H1 (cell line): ENCODE measurements around the gene SSC5D. TPM values are rescaled to one million over a fixed set of nuclear protein-coding genes. Genes with fewer than 3 reads are reported as not detected.

ENCODE experiments used
- CTCF ChIA-PET: fragments of 300-600 bp; sonication (Branson Sonifier 250); formaldehyde crosslinking; loops from one replicate; lab custom pipeline; 2021; ENCODE audit not compliant: partially characterized antibody; lab: Charles Lee
- POLR2A ChIA-PET: fragments of 300-600 bp; sonication (Branson Sonifier 250); formaldehyde crosslinking; loops from one replicate; lab custom pipeline; 2021; ENCODE audit warnings: inconsistent platforms; ENCODE audit not compliant: partially characterized antibody; lab: Charles Lee
- DNase-seq, 2 experiments: peaks; one replicate each; pipeline versions ENCODE4 v3.0.0 to v3.0.0-alpha.2; 2010 to 2022; ENCODE audit warnings: low spot score in 2 of 2, low read depth in 1 of 2, mixed read lengths in 1 of 2
- FAIRE-seq: peaks from 2 replicates; lab custom pipeline; 2011; peaks lifted over from hg19 to GRCh38; lab: Jason Lieb, UNC
- H2AFZ ChIP-seq: 2 replicates; pipeline ENCODE4 v1.8.1; 2012; ENCODE audit warnings: low read length, inconsistent platforms
- H2AK5ac ChIP-seq: 2 replicates; pipeline ENCODE4 v1.6.1; 2013; ENCODE audit warnings: low read depth, low read length
- H2BK120ac ChIP-seq: replicated peaks from 2 replicates; pipeline ENCODE3; 2013; ENCODE audit warnings: low read depth, low read length, inconsistent platforms
- H2BK12ac ChIP-seq: 2 replicates; pipeline ENCODE4 v1.6.1; 2013; ENCODE audit warnings: low read depth, low read length
- H2BK15ac ChIP-seq: 2 replicates; pipeline ENCODE4 v1.6.1; 2013; ENCODE audit warnings: low read length
- H2BK20ac ChIP-seq: 2 replicates; pipeline ENCODE4 v1.6.1; 2013; ENCODE audit warnings: low read length
- H2BK5ac ChIP-seq: 2 replicates; pipeline ENCODE4 v1.6.1; 2013; ENCODE audit warnings: low read depth, low read length
- H3K14ac ChIP-seq: 2 replicates; pipeline ENCODE4 v1.6.1; 2013; ENCODE audit warnings: inconsistent platforms; ENCODE audit not compliant: insufficient read length
- H3K18ac ChIP-seq: 2 replicates; pipeline ENCODE4 v1.6.1; 2013; ENCODE audit warnings: low read length; ENCODE audit errors: extremely low read depth
- H3K23ac ChIP-seq: 2 replicates; pipeline ENCODE4 v1.6.1; 2013; ENCODE audit warnings: inconsistent platforms; ENCODE audit not compliant: insufficient read length
- H3K23me2 ChIP-seq: 2 replicates; pipeline ENCODE4 v1.6.1; 2013; ENCODE audit warnings: low read depth, low read length
- H3K27ac ChIP-seq: 2 replicates; pipeline ENCODE4 v1.6.1; 2011; ENCODE audit warnings: low read depth, low read length, inconsistent platforms
- H3K27me3 ChIP-seq, 4 experiments: replicated peaks in 1 of 4; 1 replicate in 1 of 4; 2 replicates in 3 of 4; pipeline versions ENCODE4 v1.6.1 to v1.8.1; 2011 to 2013; ENCODE audit warnings: low read length in 3 of 4, mild to moderate bottlenecking in 3 of 4, inconsistent platforms in 2 of 4, mixed read lengths in 2 of 4, moderate library complexity in 1 of 4; ENCODE audit not compliant: control insufficient read depth in 3 of 4, insufficient read depth in 3 of 4; ENCODE audit errors: extremely low read depth in 1 of 4
- H3K36me3 ChIP-seq, 4 experiments: 2 replicates each; pipeline versions ENCODE4 v1.6.1 to v1.8.1; 2011 to 2013; ENCODE audit warnings: mild to moderate bottlenecking in 4 of 4, low read length in 3 of 4, moderate library complexity in 2 of 4, control low read depth in 1 of 4, inconsistent platforms in 1 of 4; ENCODE audit not compliant: insufficient read depth in 4 of 4, control insufficient read depth in 2 of 4
- H3K4ac ChIP-seq: replicated peaks from 2 replicates; pipeline ENCODE3; 2013; ENCODE audit warnings: low read length, low read depth, mixed read lengths, inconsistent platforms; ENCODE audit not compliant: insufficient read length
- H3K4me1 ChIP-seq, 4 experiments: replicated peaks in 1 of 4; 1 replicate in 1 of 4; 2 replicates in 3 of 4; pipeline versions ENCODE4 v1.6.1 to v1.8.1; 2011 to 2013; ENCODE audit warnings: low read length in 3 of 4, inconsistent platforms in 2 of 4, mixed read lengths in 1 of 4; ENCODE audit not compliant: insufficient read depth in 4 of 4, control insufficient read depth in 3 of 4
- H3K4me2 ChIP-seq, 2 experiments: 2 replicates each; pipeline versions ENCODE4 v1.6.1 to v1.8.1; 2011 to 2013; ENCODE audit warnings: low read depth in 2 of 2, low read length in 2 of 2, control low read depth in 1 of 2, inconsistent platforms in 1 of 2, mild to moderate bottlenecking in 1 of 2; ENCODE audit not compliant: insufficient read depth in 1 of 2
- H3K4me3 ChIP-seq, 4 experiments: fragments of 200-600, 300-600 bp in 1 of 4; sonication (generic), shearing (Covaris generic), sonication (Bioruptor Twin) in 1 of 4; 2 replicates each; pipeline versions ENCODE4 v1.5.1 to v1.8.1; 2011 to 2016; ENCODE audit warnings: low read length in 4 of 4, low read depth in 3 of 4, control low read depth in 2 of 4, inconsistent platforms in 2 of 4, mild to moderate bottlenecking in 2 of 4, mixed read lengths in 1 of 4, moderate library complexity in 1 of 4; ENCODE audit not compliant: insufficient read depth in 2 of 4; ENCODE audit errors: extremely low read depth in 1 of 4
- H3K56ac ChIP-seq: replicated peaks from 2 replicates; pipeline ENCODE3; 2013; ENCODE audit warnings: low read depth, mild to moderate bottlenecking, mixed read lengths, low read length, inconsistent platforms; ENCODE audit not compliant: insufficient read length
- H3K79me1 ChIP-seq: 2 replicates; pipeline ENCODE4 v1.6.1; 2013; ENCODE audit warnings: low read depth, low read length, control low read depth
- H3K79me2 ChIP-seq, 2 experiments: 2 replicates each; pipeline versions ENCODE4 v1.6.1 to v1.8.1; 2012 to 2013; ENCODE audit warnings: low read length in 2 of 2, mild to moderate bottlenecking in 2 of 2, inconsistent platforms in 1 of 2; ENCODE audit not compliant: insufficient read depth in 2 of 2, control insufficient read depth in 1 of 2
- H3K9ac ChIP-seq, 4 experiments: replicated peaks in 1 of 4; 1 replicate in 1 of 4; 2 replicates in 3 of 4; pipeline versions ENCODE4 v1.6.1 to v1.8.1; 2011 to 2013; ENCODE audit warnings: low read depth in 3 of 4, low read length in 3 of 4, control low read depth in 2 of 4, mild to moderate bottlenecking in 2 of 4, moderate library complexity in 2 of 4, inconsistent platforms in 1 of 4; ENCODE audit errors: extremely low read depth in 1 of 4
- H3K9me3 ChIP-seq, 2 experiments: 2 replicates each; pipeline versions ENCODE4 v1.6.1 to v1.8.1; 2012 to 2013; ENCODE audit warnings: mild to moderate bottlenecking in 2 of 2, moderate library complexity in 2 of 2, control low read depth in 1 of 2, inconsistent platforms in 1 of 2, low read depth in 1 of 2, low read length in 1 of 2, mixed read lengths in 1 of 2; ENCODE audit not compliant: insufficient read depth in 2 of 2
- H4K20me1 ChIP-seq, 2 experiments: replicated peaks in 1 of 2; 2 replicates each; pipeline versions ENCODE3 to v1.8.1; 2011 to 2013; ENCODE audit warnings: inconsistent platforms in 2 of 2, low read length in 2 of 2, mild to moderate bottlenecking in 1 of 2; ENCODE audit not compliant: insufficient read depth in 2 of 2, control insufficient read depth in 1 of 2
- H4K5ac ChIP-seq: 2 replicates; pipeline ENCODE4 v1.6.1; 2013; ENCODE audit warnings: low read length, low read depth, mixed read lengths, inconsistent platforms; ENCODE audit not compliant: insufficient read length
- H4K8ac ChIP-seq: 2 replicates; pipeline ENCODE4 v1.8.0; 2013; ENCODE audit warnings: mild to moderate bottlenecking, moderate library complexity, low read length, inconsistent platforms; ENCODE audit not compliant: insufficient read depth; ENCODE audit errors: extremely low read depth
- H4K91ac ChIP-seq: replicated peaks from 2 replicates; pipeline ENCODE3; 2013; ENCODE audit warnings: low read length, mixed read lengths, inconsistent platforms; ENCODE audit not compliant: insufficient read length
- BACH1 ChIP-seq: IDR thresholded peaks from 2 replicates; pipeline ENCODE4 v1.6.1; 2012; ENCODE audit warnings: low read length, improper control_type of control experiment
- CHD2 ChIP-seq: IDR thresholded peaks from 2 replicates; pipeline ENCODE4 v1.6.1; 2012; ENCODE audit warnings: low read length, improper control_type of control experiment
- EGR1 ChIP-seq: IDR thresholded peaks from 2 replicates; pipeline ENCODE4 v1.6.1; 2011; ENCODE audit warnings: low read depth, low read length, borderline replicate concordance
- HDAC2 ChIP-seq, 2 experiments: fragments of 300-600 bp in 1 of 2; sonication (generic) in 1 of 2; IDR thresholded peaks; 2 replicates each; pipeline ENCODE4 v1.6.1; 2011 to 2012; ENCODE audit warnings: low read depth in 2 of 2, low read length in 2 of 2, mild to moderate bottlenecking in 2 of 2, moderate library complexity in 2 of 2, borderline replicate concordance in 1 of 2, inconsistent platforms in 1 of 2
- NANOG ChIP-seq: IDR thresholded peaks from 2 replicates; pipeline ENCODE4 v1.6.1; 2011; ENCODE audit warnings: low read length, low read depth, mild to moderate bottlenecking, inconsistent platforms; ENCODE audit not compliant: insufficient read depth, poor library complexity, severe bottlenecking
- POLR2A ChIP-seq, 2 experiments: IDR thresholded peaks; 1 replicate in 1 of 2; 2 replicates in 1 of 2; pipeline ENCODE4 v1.6.1; 2011; ENCODE audit warnings: low read depth in 2 of 2, low read length in 2 of 2, mild to moderate bottlenecking in 2 of 2; ENCODE audit errors: control extremely low read depth in 1 of 2
- POU5F1 ChIP-seq: IDR thresholded peaks from 2 replicates; pipeline ENCODE4 v1.6.1; 2011; ENCODE audit warnings: low read depth, mild to moderate bottlenecking, low read length, moderate library complexity
- RNF2 ChIP-seq: fragments of 200-900, 300-1000 bp; sonication (generic); IDR thresholded peaks from 2 replicates; pipeline ENCODE4 v1.7.1; 2016; ENCODE audit warnings: borderline replicate concordance, low read depth, mild to moderate bottlenecking, antibody characterized with exemption, low read length; ENCODE audit not compliant: poor library complexity, severe bottlenecking; ENCODE audit errors: missing control alignments
- SIRT6 ChIP-seq: IDR thresholded peaks from one replicate; pipeline ENCODE4 v1.7.1; 2012; ENCODE audit warnings: low read length, inconsistent platforms
- TBP ChIP-seq: IDR thresholded peaks from 2 replicates; pipeline ENCODE4 v1.6.1; 2011; ENCODE audit warnings: low read depth, low read length, improper control_type of control experiment
- WGBS, 2 experiments: shearing (Covaris generic) in 1 of 2; methylation state at CpG; one replicate each; pipeline versions ENCODE4 v1.1.6 to v1.1.7; 2013 to 2015; ENCODE audit warnings: low lambda C conversion rate in 2 of 2, mixed read lengths in 2 of 2, inconsistent platforms in 1 of 2, low coverage in 1 of 2, missing lambda C conversion rate in 1 of 2; ENCODE audit not compliant: insufficient replicate concordance in 2 of 2, insufficient coverage in 1 of 2, insufficient read length in 1 of 2; ENCODE audit errors: extremely low coverage in 1 of 2, missing lambda C conversion rate in 1 of 2; 5-methylcytosine and 5-hydroxymethylcytosine counted together
- polyA plus RNA-seq, 7 experiments: library from polyadenylated mRNA; depleted of rRNA in 3 of 7; stranded (reverse) in 5 of 7; unstranded in 2 of 7; fragments of >200 nt in 5 of 7; fragments of 200-250 nt in 2 of 7; gene quantifications; 1 replicate in 5 of 7; 2 replicates in 1 of 7; 4 replicates in 1 of 7; pipeline versions ENCODE4 v1.2.1 to v1.2.3, GENCODE V29; 2011 to 2013; ENCODE audit warnings: missing spikeins in 2 of 7, mixed read lengths in 2 of 7
- total RNA-seq: library from RNA; stranded (reverse); fragmentation: NEBNext Ultra II Directional; extraction: Animal tissue kit (Norgen Biotek cat#: 25700); gene quantifications from 2 replicates; pipeline ENCODE4 v1.2.1, GENCODE V29; 2021
- TF ChIP-seq, protein P1 (sequence below): IDR thresholded peaks from 2 replicates; pipeline ENCODE4 v1.6.1; 2012; ENCODE audit warnings: inconsistent platforms

Gene SSC5D
- total and polyA plus RNA-seq, 2 of the 8 experiments (the other 6 are each of a cell fraction or from before 2014, with no cell fraction given), result 0.39 to 1.7 TPM

DNA sequence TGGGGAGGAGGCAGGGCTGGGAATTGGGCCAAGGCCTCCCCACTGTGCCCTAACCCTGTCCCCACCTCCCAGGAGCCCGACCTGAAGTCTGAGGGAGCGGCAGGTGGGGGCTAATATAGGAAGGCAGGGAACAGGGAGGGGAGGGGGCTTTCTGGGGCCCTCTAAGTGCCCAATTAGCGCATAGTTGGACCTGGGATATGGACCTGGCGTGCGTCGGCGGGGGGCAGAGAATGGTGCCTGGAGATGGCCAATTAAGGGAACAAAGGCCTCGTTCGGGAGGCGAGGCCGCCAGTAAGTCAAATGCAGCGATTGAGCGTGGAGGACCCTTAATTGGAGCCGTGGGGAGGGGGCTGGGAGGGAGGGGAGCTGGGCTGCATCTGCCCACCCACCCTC is 23.6 kb upstream of the SSC5D start, which contains the start of gene C19orf85:
Gene C19orf85 (minus strand): TSS at position 90 of the 393 bp plus-strand sequence. CDS start 197 bp downstream, outside the sequence.
- H3K4ac ChIP-seq, result peak within 1 kb of the TSS; percentile 88
- H2BK5ac ChIP-seq, result peak within 1 kb of the TSS; percentile 24; the same call in 1 of the 2 replicates
- H3K79me2 ChIP-seq, result peaks cover 0 to 8% of the 10 kb centered on the region in 2 experiments; a peak in 2 of 4 replicates
- H3K23me2 ChIP-seq, result peaks cover 1% of the 10 kb centered on the region; the same call in 1 of the 2 replicates
- peak within 1 kb of the TSS; percentile 72 for H2BK15ac ChIP-seq
- H2BK20ac ChIP-seq, result peak within 1 kb of the TSS; percentile 83
- H3K4me1 ChIP-seq, result peaks cover 3 to 25% (median 17%) of the 10 kb centered on the region in 4 experiments
- peak within 1 kb of the TSS; percentile 20 for H3K56ac ChIP-seq
- no peak within 1 kb of the TSS for H3K27ac ChIP-seq
- H3K9me3 ChIP-seq, result no peaks in the 10 kb centered on the region
- no peak within 1 kb of the TSS for H3K14ac ChIP-seq
- H4K91ac ChIP-seq, result peak within 1 kb of the TSS; percentile 97
- H3K18ac ChIP-seq, result peak within 1 kb of the TSS; percentile 83
- ChIA-PET CTCF (interaction anchor here (1.5 kb wide), 1 partner anchor 9 kb away, joined by 3 read pairs; no protein-coding TSS in a partner anchor), POLR2A (interaction anchor here (1.3 to 2.9 kb wide), 2 partner anchors 12 to 57 kb away, joined by 3 to 8 read pairs; partner anchors contain the start of genes UBE2S and ZNF628)
- H3K4me3 ChIP-seq, result no peak within 1 kb of the TSS
- peak within 1 kb of the TSS; percentile 84 for H2AK5ac ChIP-seq
- no peaks in the 10 kb centered on the region; a peak in 1 of 7 replicates for H3K27me3 ChIP-seq
- H3K79me1 ChIP-seq, result peaks cover 5% of the 10 kb centered on the region; the same call in 1 of the 2 replicates
- peak within 1 kb of the TSS; percentile 22 to 26; a peak in 2 of 4 replicates for H3K4me2 ChIP-seq
- peak within 1 kb of the TSS; percentile 54 for H4K5ac ChIP-seq
- FAIRE-seq (no peak), DNase-seq (peak in 1 of 2 experiments; percentile 54)
- H2BK12ac ChIP-seq, result peak within 1 kb of the TSS; percentile 94; the same call in 1 of the 2 replicates
- no peaks in the 10 kb centered on the region for H4K20me1 ChIP-seq
- H3K36me3 ChIP-seq, result no peaks in the 10 kb centered on the region
- no peak within 1 kb of the TSS for H3K23ac ChIP-seq
- peak within 1 kb of the TSS; percentile 6 for H2BK120ac ChIP-seq
- H2AFZ ChIP-seq, result no peak within 1 kb of the TSS
- WGBS, 2 experiments, result 41% methylated on average over 11 of the region's 14 CpGs; no CpG with 5 or more reads in 1 of the 2 experiments
- H4K8ac ChIP-seq, result peak within 1 kb of the TSS; percentile 87
- H3K9ac ChIP-seq, result no peak within 1 kb of the TSS
- TF ChIP-seq POLR2A (IDR thresholded peaks at IDR 0.05; ENCODE audit: control extremely low read depth in 1 of 2, low read depth in 2 of 2, low read length in 2 of 2) (no peak), CHD2 (no peak), TBP (peak; percentile 61), SIRT6 (no peak), HDAC2 (IDR thresholded peaks at IDR 0.05; ENCODE audit: borderline replicate concordance in 1 of 2, low read depth in 2 of 2, low read length in 2 of 2) (no peak), POU5F1 (no peak), EGR1 (no peak), BACH1 (no peak), NANOG (peak; percentile 91), RNF2 (no peak)
- TF ChIP-seq, protein P1, sequence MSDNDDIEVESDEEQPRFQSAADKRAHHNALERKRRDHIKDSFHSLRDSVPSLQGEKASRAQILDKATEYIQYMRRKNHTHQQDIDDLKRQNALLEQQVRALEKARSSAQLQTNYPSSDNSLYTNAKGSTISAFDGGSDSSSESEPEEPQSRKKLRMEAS, result 0 out of 2 replicates have a peak, but pooled peaks have one; percentile 28
